ENCODE data around the gene GALNTL6.
"Not testable (repeated sequence)": the region's sequence is repeated elsewhere in the genome, so short reads cannot be mapped to it uniquely, and the experiment has no call there.

GALNTL6 gene

GRCh38 chr4:172874944-172875343, 1061.7 kb downstream of the GALNTL6 start:
- TF ChIP-seq CTCF (IDR thresholded peaks at IDR 0.05; ENCODE audit: low read depth, low read length, missing control alignments) = no peak
- no peak overlapping the region for H3K4me3 ChIP-seq (replicated peaks; ENCODE audit: low read depth, low read length)
- DNase-seq (ENCODE audit: extremely low read depth, low read depth) = no peak

- no peak for DNase-seq (ENCODE audit: extremely low read depth, low read depth)
- TF ChIP-seq CTCF (IDR thresholded peaks at IDR 0.05; ENCODE audit: low read depth, low read length, missing control alignments) = no peak
- H3K4me3 ChIP-seq (replicated peaks; ENCODE audit: low read depth, low read length) = no peak overlapping the region
Observed at GRCh38 chr4:172876394-172876793, 1063.2 kb downstream of the GALNTL6 start.

- H3K4me3 ChIP-seq (replicated peaks; ENCODE audit: low read depth, low read length) = no peak overlapping the region
- TF ChIP-seq CTCF (IDR thresholded peaks at IDR 0.05; ENCODE audit: low read depth, low read length, missing control alignments) = no peak
- no peak for DNase-seq (ENCODE audit: extremely low read depth, low read depth)
Observed at GRCh38 chr4:172881645-172882044, 1068.4 kb downstream of the GALNTL6 start.

GRCh38 chr4:172887358-172887757, 1074.2 kb downstream of the GALNTL6 start:
- not testable (repeated sequence) for H3K4me3 ChIP-seq (replicated peaks; ENCODE audit: low read depth, low read length); DNase-seq (ENCODE audit: extremely low read depth, low read depth)

- no peak for TF ChIP-seq CTCF (IDR thresholded peaks at IDR 0.05; ENCODE audit: low read depth, low read length, missing control alignments)
- no peak overlapping the region for H3K4me3 ChIP-seq (replicated peaks; ENCODE audit: low read depth, low read length)
- no peak for DNase-seq (ENCODE audit: extremely low read depth, low read depth)
Observed at GRCh38 chr4:172887959-172888358, 1074.8 kb downstream of the GALNTL6 start.

- H3K4me3 ChIP-seq (replicated peaks; ENCODE audit: low read depth, low read length) = no peak overlapping the region
- DNase-seq (ENCODE audit: extremely low read depth, low read depth) = peak; percentile 3
- peak; percentile 74 for TF ChIP-seq CTCF (IDR thresholded peaks at IDR 0.05; ENCODE audit: low read depth, low read length, missing control alignments)
Observed at GRCh38 chr4:172892300-172892699, 1079.1 kb downstream of the GALNTL6 start.

- H3K4me3 ChIP-seq (replicated peaks; ENCODE audit: low read depth, low read length) = no peak overlapping the region
- no peak for TF ChIP-seq CTCF (IDR thresholded peaks at IDR 0.05; ENCODE audit: low read depth, low read length, missing control alignments)
- no peak for DNase-seq (ENCODE audit: extremely low read depth, low read depth)
Observed at GRCh38 chr4:172895699-172896098, 1082.5 kb downstream of the GALNTL6 start.
